Panc1 (cell line): ENCODE results near the gene NEURL1B. TPM values are rescaled to one million over a fixed set of nuclear protein-coding genes. Genes with fewer than 3 reads are reported as not detected.

Experiments used
- ATAC-seq: fragments of 200-7000 bp; cut with Tn5 transposase; 2 replicates; pipeline ENCODE4 v1.9.1; 2020; ENCODE audit warnings: mild to moderate bottlenecking, moderate library complexity
- BruUV-seq: library from RNA; stranded (reverse); fragments of 400-500 nt; replicated peaks from 2 replicates; lab custom pipeline; 2021; lab: Mats Ljungman, UMichigan
- CTCF ChIA-PET: fragments of 300-600 bp; sonication (Branson Sonifier 250); formaldehyde crosslinking; loops from one replicate; lab custom pipeline; 2022; ENCODE audit warnings: antibody characterized with exemption; lab: Charles Lee
- POLR2A ChIA-PET: fragments of 300-600 bp; sonication (Branson Sonifier 250); formaldehyde crosslinking; loops from one replicate; lab custom pipeline; 2022; ENCODE audit warnings: antibody characterized with exemption; lab: Charles Lee
- DNase-seq: peaks from one replicate; pipeline ENCODE4 v3.0.0-alpha.2; 2010; ENCODE audit warnings: low read depth, low spot score
- H3K27ac ChIP-seq: 2 replicates; pipeline ENCODE4 v1.5.1; 2011; ENCODE audit warnings: mild to moderate bottlenecking, low read length, inconsistent platforms
- H3K27me3 ChIP-seq: fragments of 200-500 bp; sonication (Bioruptor generic); 2 replicates; pipeline ENCODE4 v1.6.0; 2014; ENCODE audit warnings: low read length, inconsistent platforms; ENCODE audit not compliant: control insufficient read depth, insufficient read depth
- H3K36me3 ChIP-seq: fragments of 200-500 bp; sonication (Bioruptor generic); 2 replicates; pipeline ENCODE4 v1.5.1; 2014; ENCODE audit warnings: inconsistent platforms, mild to moderate bottlenecking, low read length, moderate library complexity; ENCODE audit not compliant: control insufficient read depth, insufficient read depth
- H3K4me1 ChIP-seq: 2 replicates; pipeline ENCODE4 v1.5.1; 2011; ENCODE audit warnings: inconsistent platforms, mild to moderate bottlenecking, low read length, moderate library complexity; ENCODE audit not compliant: control insufficient read depth, insufficient read depth
- H3K4me3 ChIP-seq, 2 experiments: 2 replicates each; pipeline ENCODE4 v1.5.1; 2011 to 2012; ENCODE audit warnings: low read depth in 2 of 2, low read length in 2 of 2, mild to moderate bottlenecking in 2 of 2, inconsistent platforms in 1 of 2, moderate library complexity in 1 of 2
- H3K9me3 ChIP-seq: fragments of 200-500 bp; sonication (Bioruptor generic); 2 replicates; pipeline ENCODE4 v1.5.1; 2014; ENCODE audit warnings: low read depth, mild to moderate bottlenecking, inconsistent platforms, low read length, moderate library complexity; ENCODE audit not compliant: control insufficient read depth, insufficient read depth
- CTCF ChIP-seq: fragments of 450-650 bp; IDR thresholded peaks from 2 replicates; pipeline ENCODE4 v1.5.1; 2017; ENCODE audit warnings: mild to moderate bottlenecking
- POLR2AphosphoS5 ChIP-seq: IDR thresholded peaks from 2 replicates; pipeline ENCODE4 v1.6.1; 2012; ENCODE audit warnings: mild to moderate bottlenecking, low read depth, low read length, moderate library complexity
- REST ChIP-seq, 2 experiments: IDR thresholded peaks; 2 replicates each; pipeline ENCODE4 v1.6.1; 2011 to 2012; ENCODE audit warnings: low read depth in 2 of 2, control low read depth in 1 of 2, low read length in 1 of 2, mild to moderate bottlenecking in 1 of 2, moderate library complexity in 1 of 2; ENCODE audit not compliant: insufficient read depth in 1 of 2
- SIN3A ChIP-seq: IDR thresholded peaks from 2 replicates; pipeline ENCODE4 v1.6.1; 2012; ENCODE audit warnings: low read depth, mild to moderate bottlenecking, low read length, moderate library complexity, borderline replicate concordance; ENCODE audit not compliant: insufficient read depth
- TCF7L2 ChIP-seq: IDR thresholded peaks from 2 replicates; pipeline ENCODE4 v1.6.1; 2011; ENCODE audit warnings: mild to moderate bottlenecking, low read depth, low read length, inconsistent platforms
- in situ Hi-C: cut with HindIII; loops from 2 replicates; pipeline ENCODE4 v1.10.0; 2016; ENCODE audit warnings: low sequenced_read_pairs, low pct_unique_long_range_greater_than_20kb
- intact Hi-C: fragments of 100-400 bp; cut with micrococcal nuclease; formaldehyde crosslinking; loops from one replicate; pipeline ENCODE4 v1.10.0; 2022; ENCODE audit not compliant: unreplicated experiment
- total RNA-seq: library from RNA; stranded (reverse); gene quantifications from one replicate; pipeline ENCODE4 v1.2.1, GENCODE V29; 2021; ENCODE audit not compliant: unreplicated experiment

The NEURL1B gene
- total RNA-seq, 1 experiment from 2014 or later, result 5.3 TPM

GRCh38 chr5:172669386-172670004 is 28.4 kb downstream of the NEURL1B start:
- no peaks in the 10 kb centered on the region for H3K9me3 ChIP-seq
- no peaks in the 10 kb centered on the region for H3K4me1 ChIP-seq
- in situ Hi-C loops (no loop called here), intact Hi-C loops (no loop called here)
- H3K36me3 ChIP-seq, result no peaks in the 10 kb centered on the region
- H3K27me3 ChIP-seq, result no peaks in the 10 kb centered on the region
- H3K27ac ChIP-seq, result no peak overlapping the region
- TF ChIP-seq REST (IDR thresholded peaks at IDR 0.05; ENCODE audit: insufficient read depth in 1 of 2, low read depth in 2 of 2, low read length in 1 of 2) (no peak), CTCF (no peak), POLR2AphosphoS5 (no peak), SIN3A (no peak), TCF7L2 (no peak)
- ChIA-PET POLR2A (no interaction called here), CTCF (interaction anchor here (0.7 kb wide), 1 partner anchor 23 kb away, joined by 4 read pairs; no protein-coding TSS in a partner anchor)
- BruUV-seq, result no TSS peak
- DNase-seq (no peak), ATAC-seq (no peak)
- H3K4me3 ChIP-seq, result no peak overlapping the region

- H3K9me3 ChIP-seq, result no peaks in the 10 kb centered on the region
- ATAC-seq (no peak), DNase-seq (no peak)
- intact Hi-C loops (no loop called here), in situ Hi-C loops (no loop called here)
- no peak for TF ChIP-seq TCF7L2
- TF ChIP-seq SIN3A, result no peak
- no peak for TF ChIP-seq CTCF
- TF ChIP-seq POLR2AphosphoS5, result no peak
- no peaks in the 10 kb centered on the region for H3K36me3 ChIP-seq
- ChIA-PET CTCF (interaction anchor here (0.7 kb wide), 1 partner anchor 24 kb away, joined by 4 read pairs; no protein-coding TSS in a partner anchor), POLR2A (no interaction called here)
- H3K27ac ChIP-seq, result no peak overlapping the region
- no peak overlapping the region for H3K4me3 ChIP-seq
- no TSS peak for BruUV-seq
- no peaks in the 10 kb centered on the region for H3K4me1 ChIP-seq
- H3K27me3 ChIP-seq, result no peaks in the 10 kb centered on the region
Observed at GRCh38 chr5:172670005-172670402, 28.9 kb downstream of the NEURL1B start.
